RWPE2 (cell line): ENCODE results near the gene BBOX1.

ENCODE experiments used
- ATAC-seq: fragments of 200-7000 bp; cut with Tn5 transposase; 3 replicates; pipeline ENCODE4 v1.9.1; 2021; ENCODE audit warnings: low read depth
- DNase-seq: peaks from one replicate; pipeline ENCODE4 v3.0.0-alpha.2; 2020; ENCODE audit warnings: low spot score
- H3K27ac ChIP-seq: fragments of 450-650 bp; 2 replicates; pipeline ENCODE4 v1.5.1; 2017; ENCODE audit warnings: mild to moderate bottlenecking; ENCODE audit not compliant: poor library complexity, severe bottlenecking
- H3K27me3 ChIP-seq: fragments of 250-450 bp; sonication (Bioruptor Pico); 2 replicates; pipeline ENCODE4 v1.5.1; 2021; ENCODE audit warnings: mild to moderate bottlenecking, moderate library complexity; ENCODE audit not compliant: insufficient read depth, poor library complexity, severe bottlenecking
- H3K36me3 ChIP-seq: fragments of 250-450 bp; sonication (Bioruptor Pico); 2 replicates; pipeline ENCODE4 v1.5.1; 2020; ENCODE audit warnings: low read depth, mild to moderate bottlenecking, moderate library complexity
- H3K4me1 ChIP-seq: fragments of 250-450 bp; sonication (Bioruptor Pico); 2 replicates; pipeline ENCODE4 v1.5.1; 2021; ENCODE audit warnings: mild to moderate bottlenecking, moderate library complexity; ENCODE audit not compliant: insufficient read depth, poor library complexity, severe bottlenecking
- H3K4me3 ChIP-seq: fragments of 250-450 bp; sonication (Bioruptor Pico); 2 replicates; pipeline ENCODE4 v1.5.1; 2021; ENCODE audit warnings: mild to moderate bottlenecking, moderate library complexity; ENCODE audit not compliant: severe bottlenecking
- H3K9me3 ChIP-seq: fragments of 250-450 bp; sonication (Bioruptor Pico); 2 replicates; pipeline ENCODE4 v1.5.1; 2021; ENCODE audit warnings: mild to moderate bottlenecking, moderate library complexity; ENCODE audit not compliant: severe bottlenecking
- TF ChIP-seq, protein P1 (sequence below): fragments of 450-650 bp; IDR thresholded peaks from one replicate; pipeline ENCODE4 v1.5.1; 2017; ENCODE audit warnings: mild to moderate bottlenecking, moderate library complexity; ENCODE audit not compliant: poor library complexity, severe bottlenecking

The BBOX1 gene

DNA sequence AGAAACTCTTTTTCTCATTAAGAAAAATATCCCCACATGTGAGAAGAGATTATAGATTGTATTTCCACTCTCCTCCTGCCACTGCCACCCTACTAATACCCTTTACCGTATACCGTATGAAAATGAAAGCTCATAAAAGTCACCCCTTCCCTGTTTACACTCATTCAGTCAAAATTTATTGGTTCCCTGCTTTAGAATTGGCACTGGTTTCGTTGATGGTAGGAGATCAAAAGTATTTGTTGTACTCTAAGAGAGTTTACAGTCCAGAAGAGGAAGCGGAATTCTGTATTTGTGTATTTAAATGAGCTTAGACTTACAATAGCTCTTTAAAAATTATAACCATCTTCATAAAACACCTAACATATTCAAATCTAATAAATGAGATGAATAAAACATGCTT, 68.2 kb downstream of the BBOX1 start:
- no peaks in the 10 kb centered on the region for H3K36me3 ChIP-seq
- no peak overlapping the region for H3K4me3 ChIP-seq
- no peaks in the 10 kb centered on the region for H3K9me3 ChIP-seq
- H3K4me1 ChIP-seq: no peaks in the 10 kb centered on the region
- ATAC-seq (no peak), DNase-seq (no peak)
- no peak overlapping the region for H3K27ac ChIP-seq
- H3K27me3 ChIP-seq: no peaks in the 10 kb centered on the region
- TF ChIP-seq, protein P1, sequence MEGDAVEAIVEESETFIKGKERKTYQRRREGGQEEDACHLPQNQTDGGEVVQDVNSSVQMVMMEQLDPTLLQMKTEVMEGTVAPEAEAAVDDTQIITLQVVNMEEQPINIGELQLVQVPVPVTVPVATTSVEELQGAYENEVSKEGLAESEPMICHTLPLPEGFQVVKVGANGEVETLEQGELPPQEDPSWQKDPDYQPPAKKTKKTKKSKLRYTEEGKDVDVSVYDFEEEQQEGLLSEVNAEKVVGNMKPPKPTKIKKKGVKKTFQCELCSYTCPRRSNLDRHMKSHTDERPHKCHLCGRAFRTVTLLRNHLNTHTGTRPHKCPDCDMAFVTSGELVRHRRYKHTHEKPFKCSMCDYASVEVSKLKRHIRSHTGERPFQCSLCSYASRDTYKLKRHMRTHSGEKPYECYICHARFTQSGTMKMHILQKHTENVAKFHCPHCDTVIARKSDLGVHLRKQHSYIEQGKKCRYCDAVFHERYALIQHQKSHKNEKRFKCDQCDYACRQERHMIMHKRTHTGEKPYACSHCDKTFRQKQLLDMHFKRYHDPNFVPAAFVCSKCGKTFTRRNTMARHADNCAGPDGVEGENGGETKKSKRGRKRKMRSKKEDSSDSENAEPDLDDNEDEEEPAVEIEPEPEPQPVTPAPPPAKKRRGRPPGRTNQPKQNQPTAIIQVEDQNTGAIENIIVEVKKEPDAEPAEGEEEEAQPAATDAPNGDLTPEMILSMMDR: no peak

DNA sequence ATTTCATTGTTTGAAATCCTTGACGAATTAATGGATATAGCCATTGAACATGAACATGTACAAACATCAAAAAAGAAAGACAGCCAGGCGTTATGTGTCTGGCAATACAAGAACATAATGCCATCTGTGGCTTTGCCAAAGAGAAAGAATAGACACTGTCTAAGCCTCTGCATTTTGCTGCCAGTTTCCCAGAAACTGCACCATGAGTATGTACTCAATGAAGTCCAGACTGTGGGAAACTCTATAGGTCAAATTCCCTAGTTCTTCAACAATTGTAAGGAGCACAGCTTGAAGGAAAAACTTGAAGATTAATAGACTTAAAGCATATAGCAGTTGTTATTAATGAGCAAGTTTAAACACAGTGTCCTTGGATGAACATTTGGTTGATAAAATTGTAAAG, 71.3 kb downstream of the BBOX1 start:
- Histone ChIP-seq H3K27ac (no peak overlapping the region), H3K4me3 (no peak overlapping the region), H3K9me3 (no peaks in the 10 kb centered on the region), H3K36me3 (no peaks in the 10 kb centered on the region), H3K27me3 (no peaks in the 10 kb centered on the region), H3K4me1 (no peaks in the 10 kb centered on the region)
- TF ChIP-seq, protein P1: no peak
- ATAC-seq (no peak), DNase-seq (no peak)

DNA sequence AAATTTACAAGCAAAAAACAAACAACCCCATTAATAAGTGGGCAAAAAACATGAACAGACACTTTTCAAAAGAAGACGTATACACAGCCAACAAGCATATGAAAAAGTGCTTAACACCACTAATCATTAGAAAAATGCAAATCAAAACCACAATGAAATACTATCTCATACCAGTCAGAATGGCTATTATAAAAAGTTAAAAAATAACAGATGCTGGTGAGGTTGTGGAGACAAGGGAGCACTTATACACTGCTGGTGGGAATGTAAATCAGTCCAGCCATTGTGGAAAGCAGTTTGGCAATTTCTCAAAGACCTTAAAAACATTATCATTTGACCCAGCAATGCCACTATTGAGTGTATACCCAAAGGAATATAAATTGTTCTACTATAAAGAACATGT, 72.3 kb downstream of the BBOX1 start:
- Histone ChIP-seq H3K27ac (no peak overlapping the region), H3K9me3 (no peaks in the 10 kb centered on the region), H3K36me3 (no peaks in the 10 kb centered on the region), H3K4me3 (no peak overlapping the region), H3K4me1 (no peaks in the 10 kb centered on the region), H3K27me3 (no peaks in the 10 kb centered on the region)
- TF ChIP-seq, protein P1: no peak
- ATAC-seq: no peak
- no peak for DNase-seq

DNA sequence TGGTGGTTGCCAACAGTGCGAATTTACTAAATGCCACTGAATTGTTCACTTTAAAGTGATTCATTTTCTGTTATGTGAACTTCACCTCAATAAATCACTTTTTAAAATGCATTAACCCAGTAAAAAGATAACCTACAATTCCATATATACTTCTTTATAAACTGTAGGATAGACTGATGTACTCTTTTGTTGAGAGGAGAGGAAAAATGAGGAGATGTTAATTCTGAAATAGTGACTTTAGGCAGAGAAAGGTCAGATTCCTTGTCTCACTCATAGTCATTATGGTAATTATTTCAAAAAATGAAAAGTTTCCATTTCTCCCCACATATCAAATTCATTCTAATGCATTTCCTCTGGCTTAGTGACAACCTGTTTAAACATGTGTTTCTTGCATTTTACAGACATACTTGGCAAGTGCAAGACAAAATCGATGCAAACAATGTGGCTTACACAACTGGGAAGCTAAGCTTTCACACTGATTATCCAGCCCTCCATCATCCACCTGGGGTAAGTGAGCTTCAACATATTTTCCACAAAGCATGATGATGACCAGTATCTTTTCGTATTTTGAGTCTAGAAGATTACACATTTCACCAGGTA, 74.5 kb downstream of the BBOX1 start:
- DNase-seq: no peak
- TF ChIP-seq, protein P1: no peak
- Histone ChIP-seq H3K27me3 (no peaks in the 10 kb centered on the region), H3K9me3 (no peaks in the 10 kb centered on the region), H3K4me1 (no peaks in the 10 kb centered on the region), H3K36me3 (no peaks in the 10 kb centered on the region), H3K27ac (no peak overlapping the region), H3K4me3 (no peak overlapping the region)
- ATAC-seq: no peak

DNA sequence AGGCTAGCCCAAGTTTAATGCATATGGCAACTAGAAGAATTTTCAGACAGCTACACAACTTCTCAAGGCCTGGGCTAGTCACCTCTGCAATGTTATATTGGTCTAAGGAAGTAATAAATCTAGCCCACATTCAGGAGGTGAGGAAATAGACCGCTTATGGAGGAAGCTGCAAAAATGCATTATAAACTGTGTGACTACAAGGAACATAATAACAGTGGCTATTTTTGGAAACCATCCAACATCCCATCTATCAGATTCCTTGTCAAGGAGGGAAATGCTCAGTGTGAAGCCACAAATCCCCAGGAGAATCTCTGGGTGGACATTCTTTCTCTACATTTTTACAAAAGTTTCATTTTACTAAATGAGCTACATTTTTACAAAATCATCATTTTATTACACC, 76.1 kb downstream of the BBOX1 start:
- Histone ChIP-seq H3K27ac (no peak overlapping the region), H3K4me3 (no peak overlapping the region), H3K4me1 (no peaks in the 10 kb centered on the region), H3K36me3 (no peaks in the 10 kb centered on the region), H3K27me3 (no peaks in the 10 kb centered on the region), H3K9me3 (no peaks in the 10 kb centered on the region)
- DNase-seq (no peak), ATAC-seq (peak; percentile 29; the same call in 1 of the 3 replicates)
- TF ChIP-seq, protein P1: no peak
